WTC11 (cell line): Measurements from ENCODE around the gene IL17RB.

Experiments used
- EMX1 ChIP-seq: fragments of 250-450 bp; sonication (Bioruptor Pico); IDR thresholded peaks from 2 replicates; pipeline ENCODE4 v1.8.0; 2021; ENCODE audit warnings: mild to moderate bottlenecking
- FOXJ3 ChIP-seq: sonication (generic); formaldehyde crosslinking; IDR thresholded peaks from 2 replicates; pipeline ENCODE4 v1.9.0; 2021; ENCODE audit warnings: missing genetic modification reagents, mild to moderate bottlenecking, borderline replicate concordance
- MXD4 ChIP-seq: fragments of 250-450 bp; sonication (Bioruptor Pico); IDR thresholded peaks from 2 replicates; pipeline ENCODE4 v1.8.0; 2021; ENCODE audit warnings: mild to moderate bottlenecking, moderate library complexity, borderline replicate concordance
- SP1 ChIP-seq: sonication (generic); formaldehyde crosslinking; conservative IDR thresholded peaks from 2 replicates; pipeline ENCODE4 v1.8.1; 2022; ENCODE audit warnings: missing genetic modification reagents
- ZNF416 ChIP-seq: fragments of 250-450 bp; sonication (Bioruptor Pico); IDR thresholded peaks from 2 replicates; pipeline ENCODE4 v1.9.0; 2021; ENCODE audit warnings: mild to moderate bottlenecking, inconsistent platforms
- TF ChIP-seq, protein P1 (sequence below): fragments of 200-600 bp; IDR thresholded peaks from 2 replicates; pipeline ENCODE4 v1.8.0; 2022; ENCODE audit warnings: antibody characterized with exemption

DNA sequence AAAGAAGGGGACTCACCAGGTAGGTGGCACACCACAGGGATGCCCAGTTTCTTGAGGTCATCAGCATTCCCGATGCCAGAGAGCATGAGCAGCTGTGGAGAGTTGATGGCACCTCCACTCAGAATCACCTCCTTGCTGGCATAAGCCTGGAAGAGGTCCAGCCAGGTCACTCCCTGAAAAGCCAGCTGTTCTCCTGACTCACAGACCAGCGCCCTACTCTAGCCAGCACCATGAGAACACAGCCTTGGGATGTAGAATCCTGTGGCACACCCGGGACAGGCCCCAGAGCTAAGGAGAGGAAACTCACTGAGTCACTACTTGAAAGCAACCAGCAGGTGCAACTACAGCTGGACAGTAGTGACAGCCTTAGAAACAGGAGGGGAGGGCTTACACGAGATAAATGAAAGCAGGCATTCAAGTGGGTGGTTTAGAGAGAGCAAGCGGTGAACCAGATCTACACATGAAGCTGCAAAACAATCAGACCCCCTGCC is 24.7 kb upstream of the IL17RB start:
- TF ChIP-seq, protein P1, sequence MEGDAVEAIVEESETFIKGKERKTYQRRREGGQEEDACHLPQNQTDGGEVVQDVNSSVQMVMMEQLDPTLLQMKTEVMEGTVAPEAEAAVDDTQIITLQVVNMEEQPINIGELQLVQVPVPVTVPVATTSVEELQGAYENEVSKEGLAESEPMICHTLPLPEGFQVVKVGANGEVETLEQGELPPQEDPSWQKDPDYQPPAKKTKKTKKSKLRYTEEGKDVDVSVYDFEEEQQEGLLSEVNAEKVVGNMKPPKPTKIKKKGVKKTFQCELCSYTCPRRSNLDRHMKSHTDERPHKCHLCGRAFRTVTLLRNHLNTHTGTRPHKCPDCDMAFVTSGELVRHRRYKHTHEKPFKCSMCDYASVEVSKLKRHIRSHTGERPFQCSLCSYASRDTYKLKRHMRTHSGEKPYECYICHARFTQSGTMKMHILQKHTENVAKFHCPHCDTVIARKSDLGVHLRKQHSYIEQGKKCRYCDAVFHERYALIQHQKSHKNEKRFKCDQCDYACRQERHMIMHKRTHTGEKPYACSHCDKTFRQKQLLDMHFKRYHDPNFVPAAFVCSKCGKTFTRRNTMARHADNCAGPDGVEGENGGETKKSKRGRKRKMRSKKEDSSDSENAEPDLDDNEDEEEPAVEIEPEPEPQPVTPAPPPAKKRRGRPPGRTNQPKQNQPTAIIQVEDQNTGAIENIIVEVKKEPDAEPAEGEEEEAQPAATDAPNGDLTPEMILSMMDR: no peak
- TF ChIP-seq ZNF416 (CRISPR knock-in tag): no peak
- no peak for TF ChIP-seq FOXJ3
- no peak for TF ChIP-seq EMX1
- TF ChIP-seq SP1 (CRISPR knock-in tag): no peak
- TF ChIP-seq MXD4 (CRISPR knock-in tag): no peak
